Stimulated activated CD4-positive, alpha-beta T cell treated with anti-CD3 and anti-CD28 coated beads, Interleukin-1b, Interleukin-23, amount 100 ng/mL, for 48 hours (primary cell): Measurements from ENCODE around the gene BBS5.
A peak's percentile ranks its signal among the peaks of the same experiment; 100 is the strongest.
"Not testable (repeated sequence)": the region's sequence is repeated elsewhere in the genome, so short reads cannot be mapped to it uniquely, and the experiment has no call there.

Experiments
- DNase-seq: peaks from one replicate; pipeline ENCODE4 v3.0.0-alpha.2; 2020

BBS5 gene

DNA sequence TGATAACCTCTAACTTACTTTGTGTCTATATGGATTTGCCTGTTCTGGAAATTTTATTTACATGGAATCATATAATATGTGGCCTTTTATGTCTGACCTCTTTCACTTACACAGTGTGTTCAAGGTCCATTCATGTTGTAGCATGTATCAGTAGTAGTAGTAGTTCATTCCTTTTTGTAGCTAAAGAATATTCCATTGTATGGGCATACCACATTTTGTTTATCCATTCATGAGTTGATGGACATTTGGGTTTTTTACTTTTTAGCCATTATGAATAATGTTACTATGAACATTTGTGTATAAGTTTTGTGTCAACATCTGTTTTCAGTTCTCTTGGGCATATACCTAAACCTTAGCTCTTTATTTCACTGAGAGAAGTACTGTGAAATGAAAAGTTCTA is 11.5 kb downstream of the BBS5 start:
- DNase-seq, result no peak

GRCh38 chr2:169491378-169491777 is 12.1 kb downstream of the BBS5 start:
- no peak for DNase-seq

- no peak for DNase-seq
These were observed 14.1 kb downstream of the BBS5 start for GRCh38 chr2:169493360-169493759.

DNA sequence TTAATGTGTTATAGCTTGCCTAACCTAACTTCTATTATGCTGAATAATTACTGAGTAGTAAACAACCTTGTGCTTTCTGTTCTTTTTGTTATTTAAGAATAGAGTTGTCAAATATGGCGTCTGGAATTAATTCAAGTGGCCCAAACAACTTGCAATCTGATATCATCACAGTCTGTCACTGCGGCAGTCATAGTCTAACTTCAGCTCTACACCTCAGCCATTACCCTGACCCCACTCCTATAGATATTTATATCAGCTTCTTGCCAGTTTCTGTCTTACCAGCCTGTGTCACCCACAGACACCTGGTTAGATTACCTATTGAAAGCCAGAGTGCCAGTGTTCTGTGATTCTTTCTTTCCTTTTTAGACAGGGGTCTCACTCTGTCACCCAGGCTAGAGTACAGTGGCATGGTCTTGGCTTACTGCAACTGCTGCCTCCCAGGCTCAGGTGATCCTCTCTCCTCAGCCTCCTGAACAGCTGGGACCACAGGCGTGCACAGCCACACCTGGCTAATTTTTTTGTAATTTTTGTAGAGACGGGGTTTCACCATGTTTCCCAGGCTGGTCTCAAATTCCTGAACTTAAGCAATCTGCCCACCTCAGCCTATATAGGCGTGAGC is 16.1 kb downstream of the BBS5 start:
- DNase-seq, result no peak

DNA sequence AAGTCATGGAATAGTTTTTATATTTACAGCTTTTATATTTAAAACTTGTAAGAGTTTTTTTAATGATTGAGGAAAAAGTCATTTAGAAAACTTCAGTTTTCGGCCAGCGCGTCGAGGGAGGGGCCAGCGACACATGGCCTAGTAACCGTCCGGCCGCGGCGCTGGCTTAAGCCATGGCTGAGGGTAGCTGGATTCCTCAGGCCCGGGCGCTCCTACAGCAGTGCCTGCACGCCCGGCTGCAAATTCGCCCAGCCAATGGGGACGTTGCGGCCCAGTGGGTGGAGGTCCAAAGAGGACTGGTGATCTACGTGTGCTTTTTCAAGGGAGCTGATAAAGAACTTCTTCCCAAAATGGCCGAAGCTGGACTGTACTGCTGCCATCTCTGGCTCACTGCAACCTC is 25.4 kb downstream of the BBS5 start:
- DNase-seq, result no peak

GRCh38 chr2:169507698-169508097 is 28.4 kb downstream of the BBS5 start:
- no peak for DNase-seq

DNA sequence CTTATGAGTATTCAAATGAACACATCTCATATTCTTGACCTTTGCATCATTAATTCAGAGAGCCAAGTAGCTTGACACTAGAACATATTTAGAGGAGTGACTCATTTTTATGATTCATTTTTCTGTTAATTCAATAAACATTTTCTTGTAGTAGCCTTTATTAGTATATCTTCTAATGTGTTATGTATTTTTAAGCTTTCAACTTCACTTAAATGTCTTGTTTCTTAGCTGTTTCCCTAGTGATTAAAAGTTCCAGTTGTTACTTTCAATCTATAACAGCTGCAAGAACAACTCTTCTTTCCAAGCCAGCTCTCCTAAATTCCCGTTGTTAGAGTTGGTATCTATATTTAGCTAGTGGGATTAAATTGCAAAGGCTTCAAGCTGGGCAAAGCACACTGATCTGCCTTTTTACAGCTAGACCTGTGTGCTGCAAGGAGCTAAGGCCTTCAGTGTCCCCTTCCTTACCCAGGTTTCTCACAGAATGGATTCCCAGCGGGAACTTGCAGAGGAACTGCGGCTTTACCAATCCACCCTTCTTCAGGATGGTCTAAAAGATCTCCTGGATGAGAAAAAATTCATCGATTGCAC is 30.1 kb downstream of the BBS5 start, which contains the start of gene KLHL41:
Gene KLHL41, plus strand, starts transcription at position 405 of the 588 bp plus-strand sequence. Its CDS starts 77 bp downstream, at position 482.
- no peak for DNase-seq

- no peak for DNase-seq
These were observed 30.7 kb downstream of the BBS5 start for GRCh38 chr2:169509955-169510354.

GRCh38 chr2:169510496-169510895 is 31.2 kb downstream of the BBS5 start:
- no peak for DNase-seq

DNA sequence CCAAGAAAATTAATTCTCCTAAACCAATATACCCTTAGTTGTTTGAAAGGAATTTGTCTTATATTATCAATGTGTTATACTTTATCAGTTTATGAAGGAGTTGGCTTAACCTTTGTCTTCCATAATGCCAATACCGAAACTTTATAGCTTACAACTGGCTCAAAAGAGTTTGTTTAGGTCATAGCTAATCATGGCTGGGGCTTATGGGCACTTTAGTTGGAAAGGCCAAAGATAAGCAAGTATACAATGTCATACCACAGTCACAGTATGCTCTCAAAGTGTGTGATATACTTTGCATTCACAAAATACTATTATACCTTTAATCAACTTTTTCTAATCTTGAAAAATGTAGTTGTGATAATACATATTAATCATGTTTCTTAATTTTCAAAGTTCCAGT is 32.5 kb downstream of the BBS5 start:
- DNase-seq, result no peak

DNA sequence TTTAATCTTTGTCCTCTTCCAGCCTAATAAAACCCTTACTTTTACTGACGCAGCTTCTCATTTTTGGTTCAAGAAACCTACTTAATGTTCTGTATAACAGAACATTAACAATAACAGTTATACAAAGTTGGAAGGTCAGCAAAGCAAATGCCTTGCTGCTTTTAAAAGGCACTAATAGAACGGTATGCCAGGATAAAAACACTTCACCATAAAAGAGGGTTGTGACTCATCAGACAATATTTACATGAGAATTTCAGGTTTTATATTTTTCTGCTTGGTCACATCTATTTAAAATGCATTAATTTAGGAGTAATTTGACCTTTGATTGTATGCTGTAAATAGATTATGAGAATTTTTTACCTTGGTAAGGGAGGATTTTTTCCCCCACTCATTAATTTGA is 33.2 kb downstream of the BBS5 start:
- DNase-seq, result no peak

- no peak for DNase-seq
These were observed 33.8 kb downstream of the BBS5 start for GRCh38 chr2:169513094-169513493.

DNA sequence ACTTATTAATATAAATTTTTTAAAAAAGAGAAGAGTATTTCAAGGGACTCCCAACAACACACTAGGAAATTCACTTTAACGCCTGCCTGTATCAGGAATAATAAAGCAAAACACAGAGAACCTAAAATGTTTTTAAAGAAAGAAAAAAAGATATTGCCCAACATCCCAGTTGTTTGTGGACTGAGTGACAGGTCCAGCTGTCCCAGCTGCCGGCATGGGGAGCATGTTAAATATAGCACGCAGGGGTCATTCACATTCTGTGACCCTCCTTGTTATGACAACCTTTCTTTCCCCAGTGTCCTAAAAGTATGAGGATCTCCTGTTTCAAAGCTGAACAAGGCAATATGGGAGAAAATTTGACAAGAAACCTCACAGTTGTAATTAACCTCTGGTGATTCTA is 34.6 kb downstream of the BBS5 start:
- DNase-seq, result no peak

- DNase-seq, result not testable (repeated sequence)
These were observed 35.5 kb downstream of the BBS5 start for GRCh38 chr2:169514758-169515157.

- not testable (repeated sequence) for DNase-seq
These were observed 37.2 kb downstream of the BBS5 start for GRCh38 chr2:169516488-169516995.

GRCh38 chr2:169520896-169521295 is 41.6 kb downstream of the BBS5 start:
- no peak for DNase-seq

DNA sequence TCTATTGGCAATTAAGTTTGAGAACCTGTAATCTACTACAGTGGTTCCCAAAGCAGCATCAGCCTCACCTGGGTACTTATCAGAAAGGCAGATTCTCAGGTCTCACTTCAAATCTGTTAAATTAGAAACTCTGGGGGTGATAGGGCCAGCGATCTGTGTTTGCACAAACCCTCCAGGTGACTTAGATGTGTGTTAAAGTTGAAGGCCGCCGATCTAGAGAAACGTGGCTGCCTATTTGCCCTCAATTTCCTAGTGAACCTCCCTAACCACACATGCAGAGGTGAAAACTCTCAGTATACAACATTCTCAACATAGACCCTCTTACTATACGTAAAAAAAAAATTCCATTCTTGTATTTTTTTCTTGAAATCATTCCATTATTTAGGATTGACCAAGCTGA is 44.4 kb downstream of the BBS5 start:
- DNase-seq, result no peak

DNA sequence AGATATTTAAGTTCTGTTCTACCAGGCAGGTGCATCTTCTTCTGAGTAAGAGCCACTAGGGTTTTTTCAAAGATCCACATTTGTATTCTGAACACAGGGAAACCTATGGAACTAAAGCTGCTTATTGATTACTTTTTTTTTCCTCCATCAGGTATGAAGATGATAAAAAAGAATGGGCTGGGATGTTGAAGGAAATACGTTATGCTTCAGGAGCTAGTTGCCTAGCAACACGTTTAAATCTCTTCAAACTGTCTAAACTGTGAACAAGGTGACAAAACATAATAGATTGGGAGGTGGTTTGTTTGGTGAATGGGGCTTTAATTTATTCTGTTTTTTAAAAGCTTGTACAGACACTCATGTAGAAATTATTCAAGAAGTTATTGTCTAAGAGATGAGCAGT is 46.1 kb downstream of the BBS5 start:
- no peak for DNase-seq

GRCh38 chr2:169526451-169526850 is 47.2 kb downstream of the BBS5 start:
- DNase-seq, result no peak

GRCh38 chr2:169528271-169528701 is 49.0 kb downstream of the BBS5 start:
- DNase-seq, result peak; percentile 71

GRCh38 chr2:169539460-169539859 is 60.2 kb downstream of the BBS5 start:
- DNase-seq, result not testable (repeated sequence)

- no peak for DNase-seq
These were observed 60.9 kb downstream of the BBS5 start for GRCh38 chr2:169540146-169540545.

GRCh38 chr2:169542433-169542832 is 63.1 kb downstream of the BBS5 start:
- DNase-seq, result no peak

DNA sequence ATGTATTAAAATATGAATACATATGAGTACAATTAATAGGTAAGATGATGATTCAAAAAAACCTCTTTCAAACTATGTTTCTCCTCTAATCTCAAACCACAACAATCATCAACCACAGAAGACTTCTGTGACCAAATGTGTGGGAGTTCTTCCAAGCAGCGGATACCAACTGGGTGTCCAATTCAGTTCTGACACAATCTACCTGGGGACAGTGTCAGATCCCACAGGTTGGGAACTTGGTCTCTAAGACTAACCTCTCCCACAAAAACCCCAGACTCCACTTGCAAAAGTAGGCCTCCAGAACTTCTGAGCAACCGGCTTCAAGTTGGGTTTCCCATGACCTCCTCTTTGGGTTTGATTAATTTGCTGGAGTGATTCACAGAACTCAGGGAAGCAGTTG is 67.5 kb downstream of the BBS5 start:
- no peak for DNase-seq
